NCI-H1092 treated with DMSO at 0.1 percent for 48 hours (cell line): Measurements from ENCODE around the gene CXCL6.

ENCODE experiments used
- DNase-seq: peaks from one replicate; lab custom pipeline; 2025; lab: John Stamatoyannopoulos, UW

Gene CXCL6

GRCh38 chr4:73868206-73869129, 32.0 kb downstream of the CXCL6 start:
- DNase-seq: no peak

GRCh38 chr4:73869130-73870055, 32.9 kb downstream of the CXCL6 start, which contains the start of gene CXCL1:
Gene CXCL1, plus strand, starts transcription at chr4:73869393. Its CDS starts 78 bp downstream, at chr4:73869471.
- DNase-seq: peak; percentile 19

GRCh38 chr4:73870260-73870659, 33.8 kb downstream of the CXCL6 start:
- no peak for DNase-seq

GRCh38 chr4:73870768-73871167, 34.3 kb downstream of the CXCL6 start:
- DNase-seq: no peak

GRCh38 chr4:73871511-73872310, 35.2 kb downstream of the CXCL6 start:
- DNase-seq: no peak

- DNase-seq: no peak
These were observed 36.0 kb downstream of the CXCL6 start for GRCh38 chr4:73872316-73873108.

- no peak for DNase-seq
These were observed 37.9 kb downstream of the CXCL6 start for GRCh38 chr4:73874386-73874785.

- DNase-seq: no peak
These were observed 38.9 kb downstream of the CXCL6 start for GRCh38 chr4:73875401-73875800.

GRCh38 chr4:73883306-73883705, 46.8 kb downstream of the CXCL6 start:
- no peak for DNase-seq

- no peak for DNase-seq
These were observed 49.2 kb downstream of the CXCL6 start for GRCh38 chr4:73885574-73886267.
